Gastrocnemius medialis (tissue), 4 donors: ENCODE data around the gene CHST8.

ENCODE experiments used
- CTCF ChIP-seq, 5 experiments: fragments of 450-650 bp in 3 of 5; fragments of 200-600 bp in 2 of 5; sonication (generic) in 2 of 5; IDR thresholded peaks in 4 of 5; conservative IDR thresholded peaks in 1 of 5; 1 replicate in 4 of 5; 2 replicates in 1 of 5; pipeline ENCODE4 v1.5.1; 2016 to 2019; ENCODE audit warnings: antibody characterized with exemption in 5 of 5, mild to moderate bottlenecking in 3 of 5, moderate library complexity in 3 of 5
- POLR2A ChIP-seq, 2 donors: fragments of 450-650 bp; IDR thresholded peaks; one replicate each; pipeline ENCODE4 v1.6.1; 2017; ENCODE audit warnings: antibody characterized with exemption in 2 of 2, mild to moderate bottlenecking in 2 of 2, moderate library complexity in 2 of 2

- TF ChIP-seq POLR2A (IDR thresholded peaks at IDR 0.05) (no peak), CTCF (IDR thresholded peaks at IDR 0.05 in 4 of 5, conservative IDR thresholded peaks at IDR 0.05 in 1 of 5) (no peak)
These were observed 197.7 kb downstream of the CHST8 start for GRCh38 chr19:33819506-33819879.
